Hepatocyte (in vitro differentiated cells): ENCODE results near the gene OR4C6. TPM values are rescaled to one million over a fixed set of nuclear protein-coding genes. Genes with fewer than 3 reads are reported as not detected.

Source experiments
- DNase-seq: peaks from one replicate; pipeline ENCODE4 v3.0.0-alpha.2; 2016; ENCODE audit warnings: low spot score
- H2AFZ ChIP-seq: fragments of 200-600 bp; sonication (generic); 2 replicates; pipeline ENCODE4 v1.6.0; 2016; ENCODE audit warnings: antibody characterized with exemption, mild to moderate bottlenecking
- H3K27ac ChIP-seq: fragments of 200-600 bp; sonication (generic); 2 replicates; pipeline ENCODE4 v1.5.1; 2016; ENCODE audit warnings: mild to moderate bottlenecking
- H3K27me3 ChIP-seq: fragments of 200-600 bp; sonication (generic); 2 replicates; pipeline ENCODE4 v1.6.1; 2016
- H3K36me3 ChIP-seq: fragments of 200-600 bp; sonication (generic); replicated peaks from 2 replicates; pipeline ENCODE4 v1.5.1; 2016; ENCODE audit warnings: low read depth; ENCODE audit not compliant: insufficient read depth
- H3K4me1 ChIP-seq: fragments of 200-600 bp; sonication (generic); 2 replicates; pipeline ENCODE4 v1.5.1; 2016; ENCODE audit warnings: mild to moderate bottlenecking, moderate library complexity; ENCODE audit not compliant: insufficient read depth
- H3K4me2 ChIP-seq: fragments of 200-600 bp; sonication (generic); 2 replicates; pipeline ENCODE4 v1.6.0; 2016
- H3K4me3 ChIP-seq: fragments of 200-600 bp; sonication (generic); 2 replicates; pipeline ENCODE4 v1.5.1; 2016; ENCODE audit warnings: mild to moderate bottlenecking
- H3K79me2 ChIP-seq: fragments of 200-600 bp; sonication (generic); 2 replicates; pipeline ENCODE4 v1.6.0; 2017; ENCODE audit warnings: mild to moderate bottlenecking
- H3K9me2 ChIP-seq: fragments of 200-600 bp; sonication (generic); replicated peaks from 2 replicates; pipeline ENCODE4 v1.6.0; 2017; ENCODE audit warnings: mild to moderate bottlenecking; ENCODE audit not compliant: insufficient read depth
- H3K9me3 ChIP-seq: fragments of 200-600 bp; sonication (generic); 2 replicates; pipeline ENCODE4 v1.5.1; 2016; ENCODE audit warnings: low read depth, mild to moderate bottlenecking
- H4K20me1 ChIP-seq: fragments of 200-600 bp; sonication (generic); 2 replicates; pipeline ENCODE4 v1.6.0; 2016; ENCODE audit warnings: mild to moderate bottlenecking; ENCODE audit not compliant: insufficient read depth, poor library complexity, severe bottlenecking
- CTCF ChIP-seq: fragments of 200-600 bp; sonication (generic); IDR thresholded peaks from 2 replicates; pipeline ENCODE4 v1.5.1; 2016; ENCODE audit warnings: antibody characterized with exemption, mild to moderate bottlenecking; ENCODE audit not compliant: poor library complexity
- EZH2 ChIP-seq: fragments of 200-600 bp; sonication (generic); IDR thresholded peaks from 2 replicates; pipeline ENCODE4 v1.6.1; 2016; ENCODE audit warnings: antibody characterized with exemption, mild to moderate bottlenecking, borderline replicate concordance
- EZH2phosphoT487 ChIP-seq: fragments of 200-600 bp; sonication (generic); IDR thresholded peaks from one replicate; pipeline ENCODE4 v1.6.1; 2018; ENCODE audit warnings: antibody characterized with exemption, mild to moderate bottlenecking, low read depth, moderate library complexity; ENCODE audit not compliant: unreplicated experiment, severe bottlenecking
- WGBS: methylation state at CpG from one replicate; pipeline ENCODE4 v1.1.6; 2016; ENCODE audit warnings: low lambda C conversion rate; ENCODE audit errors: missing lambda C conversion rate; 5-methylcytosine and 5-hydroxymethylcytosine counted together
- polyA plus RNA-seq: library from polyadenylated mRNA; unstranded; fragments of >200 nt; fragmentation: Nextera tagmentation; extraction: Ambion mirVana; gene quantifications from 2 replicates; pipeline ENCODE4 v1.2.1, GENCODE V29; 2016
- total RNA-seq: library from RNA; depleted of rRNA; stranded (reverse); fragments of >200 nt; gene quantifications from 2 replicates; pipeline ENCODE4 v1.2.3, GENCODE V29; 2014

The OR4C6 gene
- total RNA-seq (not detected in 2 replicates), polyA plus RNA-seq (not detected in 2 replicates)

DNA sequence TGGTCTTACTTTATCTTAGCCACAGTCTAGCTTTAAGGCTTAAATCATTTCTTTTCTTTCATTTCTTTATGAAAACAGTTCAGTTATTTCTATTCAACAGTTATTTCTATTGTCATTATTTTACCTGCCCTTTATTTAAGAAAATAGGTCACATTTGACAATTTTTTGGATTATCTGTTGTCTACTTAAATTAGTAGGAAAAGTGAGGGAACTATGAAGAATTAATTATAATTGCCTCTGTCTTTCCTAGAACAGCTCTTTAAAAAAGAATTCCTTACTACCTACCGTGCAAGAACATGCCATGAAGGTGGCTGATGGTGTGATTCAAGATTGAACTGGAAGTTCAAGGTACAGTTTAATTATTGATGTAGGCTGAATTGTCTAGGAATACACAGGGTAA is at the start of gene OR4C6:
OR4C6 (plus strand) TSS at position 301 of the 400 bp plus-strand sequence. CDS start 2,966 bp downstream, outside the sequence.
- no peaks in the 10 kb centered on the region for H3K4me1 ChIP-seq
- no peak within 1 kb of the TSS for H3K27ac ChIP-seq
- H4K20me1 ChIP-seq, result no peaks in the 10 kb centered on the region
- no peaks in the 10 kb centered on the region for H3K27me3 ChIP-seq
- no peaks in the 10 kb centered on the region for H3K36me3 ChIP-seq
- DNase-seq, result no peak
- H3K79me2 ChIP-seq, result no peaks in the 10 kb centered on the region
- whole genome bisulfite sequencing, result 47% methylated on average over 1 of the region's 1 CpG
- no peak for TF ChIP-seq CTCF
- TF ChIP-seq EZH2phosphoT487, result no peak
- no peak for TF ChIP-seq EZH2
- no peak within 1 kb of the TSS for H3K4me2 ChIP-seq
- H3K9me2 ChIP-seq, result no peaks in the 10 kb centered on the region
- no peak within 1 kb of the TSS for H3K4me3 ChIP-seq
- H3K9me3 ChIP-seq, result no peaks in the 10 kb centered on the region
- H2AFZ ChIP-seq, result no peak within 1 kb of the TSS

GRCh38 chr11:55624531-55624930 is 37.5 kb upstream of the OR4C6 start:
- no peak for DNase-seq
- Histone ChIP-seq H4K20me1 (no peaks in the 10 kb centered on the region), H3K9me2 (no peaks in the 10 kb centered on the region), H3K4me1 (no peaks in the 10 kb centered on the region), H3K79me2 (no peaks in the 10 kb centered on the region), H3K9me3 (no peaks in the 10 kb centered on the region), H3K4me3 (no peak overlapping the region), H3K36me3 (no peaks in the 10 kb centered on the region), H3K4me2 (no peak overlapping the region), H3K27ac (no peak overlapping the region), H3K27me3 (no peaks in the 10 kb centered on the region), H2AFZ (no peak overlapping the region)
- no peak for TF ChIP-seq EZH2
- no peak for TF ChIP-seq CTCF
- TF ChIP-seq EZH2phosphoT487, result no peak
- 100% methylated on average over 1 of the region's 1 CpG for WGBS

DNA sequence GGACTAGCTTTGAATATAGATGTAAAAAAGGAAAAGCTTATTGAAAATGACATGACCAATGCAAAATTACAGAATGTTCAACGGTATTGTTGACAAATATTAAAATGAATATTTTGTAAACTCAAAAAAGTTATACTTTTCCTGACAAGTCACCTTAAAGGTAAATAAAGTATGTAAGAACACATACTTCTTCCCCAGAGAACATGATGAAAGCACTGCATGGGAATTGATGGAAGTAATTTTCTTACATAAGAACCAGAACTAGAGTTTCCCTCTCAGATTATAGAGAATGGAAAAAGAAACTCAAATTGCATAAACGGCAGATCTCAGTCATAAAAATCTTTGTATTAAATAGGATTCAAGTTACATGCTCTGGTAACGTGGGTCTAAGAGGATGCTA is 27.2 kb upstream of the OR4C6 start, which contains the start of gene OR4P4:
OR4P4 (plus strand) TSS at position 301 of the 400 bp plus-strand sequence.
- H4K20me1 ChIP-seq, result no peaks in the 10 kb centered on the region
- TF ChIP-seq CTCF, result no peak
- no peak for TF ChIP-seq EZH2
- no peak for TF ChIP-seq EZH2phosphoT487
- WGBS, result 44% methylated on average over 3 of the region's 3 CpGs

DNA sequence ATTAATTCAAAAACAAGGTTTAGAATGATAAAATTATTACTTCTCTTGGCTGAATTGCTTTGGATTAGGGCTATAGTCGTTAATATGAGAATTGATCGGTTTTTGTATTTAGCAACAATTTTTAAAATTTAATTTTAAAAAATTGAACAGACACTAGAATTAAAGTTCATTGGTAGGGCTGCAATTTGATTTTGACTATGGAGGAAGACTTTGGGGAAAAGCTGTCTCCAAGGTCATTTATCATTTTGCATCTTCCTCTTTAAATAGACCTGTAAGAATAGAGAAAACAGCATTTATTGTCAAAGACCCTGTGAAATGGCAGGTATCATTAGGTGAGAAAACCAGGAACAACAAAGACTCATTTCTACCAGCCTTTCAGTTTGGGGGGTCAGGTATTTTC is 14.0 kb upstream of the OR4C6 start, which contains the start of gene OR4S2:
OR4S2 (plus strand) TSS at position 301 of the 400 bp plus-strand sequence. CDS start 2,577 bp downstream, outside the sequence.
- Histone ChIP-seq H3K4me1 (no peaks in the 10 kb centered on the region), H3K36me3 (no peaks in the 10 kb centered on the region), H3K27ac (no peak within 1 kb of the TSS), H4K20me1 (no peaks in the 10 kb centered on the region), H2AFZ (no peak within 1 kb of the TSS), H3K27me3 (no peaks in the 10 kb centered on the region), H3K9me3 (no peaks in the 10 kb centered on the region), H3K9me2 (no peaks in the 10 kb centered on the region), H3K79me2 (no peaks in the 10 kb centered on the region), H3K4me2 (no peak within 1 kb of the TSS), H3K4me3 (no peak within 1 kb of the TSS)
- DNase-seq, result no peak
- TF ChIP-seq CTCF, result no peak
- TF ChIP-seq EZH2, result no peak
- TF ChIP-seq EZH2phosphoT487, result no peak
- WGBS, result 57% methylated on average over 2 of the region's 2 CpGs

More for the DNA sequence above, 27.2 kb upstream of the OR4C6 start, which contains the start of gene OR4P4:
- Histone ChIP-seq H2AFZ (no peak within 1 kb of the TSS), H3K27ac (no peak within 1 kb of the TSS), H3K9me2 (no peaks in the 10 kb centered on the region), H3K36me3 (no peaks in the 10 kb centered on the region), H3K4me2 (no peak within 1 kb of the TSS), H3K79me2 (no peaks in the 10 kb centered on the region), H3K9me3 (no peaks in the 10 kb centered on the region), H3K4me3 (no peak within 1 kb of the TSS), H3K27me3 (no peaks in the 10 kb centered on the region), H3K4me1 (no peaks in the 10 kb centered on the region)
- DNase-seq, result no peak
